Upper lobe of right lung (tissue), 1 donor: Measurements from ENCODE around the gene GPR62. TPM values are rescaled to one million over a fixed set of nuclear protein-coding genes. Genes with fewer than 3 reads are reported as not detected.
A peak's percentile ranks its signal among the peaks of the same experiment; 100 is the strongest.

ENCODE experiments used
- ATAC-seq: fragments of 200-7000 bp; cut with Tn5 transposase; one replicate; pipeline ENCODE4 v1.9.1; 2020; ENCODE audit warnings: mild to moderate bottlenecking, moderate library complexity
- DNase-seq: peaks from one replicate; pipeline ENCODE4 v3.0.0-alpha.2; 2020
- H3K27ac ChIP-seq: fragments of 200-600 bp; one replicate; pipeline ENCODE4 v1.8.0; 2022
- H3K27me3 ChIP-seq: fragments of 200-600 bp; one replicate; pipeline ENCODE4 v1.8.0; 2022; ENCODE audit warnings: mild to moderate bottlenecking
- H3K36me3 ChIP-seq: fragments of 200-600 bp; one replicate; pipeline ENCODE4 v1.8.0; 2022
- H3K4me1 ChIP-seq: fragments of 200-600 bp; one replicate; pipeline ENCODE4 v1.8.0; 2022
- H3K4me3 ChIP-seq: fragments of 200-600 bp; one replicate; pipeline ENCODE4 v1.8.0; 2022; ENCODE audit warnings: mild to moderate bottlenecking
- H3K9me3 ChIP-seq: fragments of 200-600 bp; one replicate; pipeline ENCODE4 v1.8.0; 2022
- CTCF ChIP-seq: fragments of 200-600 bp; IDR thresholded peaks from one replicate; pipeline ENCODE4 v1.8.0; 2022; ENCODE audit warnings: antibody characterized with exemption
- intact Hi-C: fragments of 100-400 bp; cut with DNase I; formaldehyde crosslinking; loops from one replicate; pipeline ENCODE4 v1.11.0; 2022
- total RNA-seq: library from RNA; stranded (reverse); fragmentation: NEBNext Ultra II Directional; extraction: Animal tissue kit (Norgen Biotek cat#: 25700); gene quantifications from one replicate; pipeline ENCODE4 v1.2.1, GENCODE V29; 2021
- donor health status: DM: no; HTN: yes; CAD: no; lungs with severe emphysema.

Gene GPR62
- total RNA-seq, 1 donor from 2014 or later = not detected

- H3K4me3 ChIP-seq = no peak overlapping the region
- DNase-seq = peak; percentile 70
- TF ChIP-seq CTCF = no peak
Measured at GRCh38 chr3:52005571-52005986, 50.4 kb downstream of the GPR62 start.

GRCh38 chr3:52006017-52006819 lies 51.0 kb downstream of the GPR62 start:
- ATAC-seq = peak; percentile 31

More at GRCh38 chr3:52005571-52005986, 50.4 kb downstream of the GPR62 start:
- peaks cover 14% of the 10 kb centered on the region for H3K4me1 ChIP-seq
- H3K27me3 ChIP-seq = no peaks in the 10 kb centered on the region
- H3K27ac ChIP-seq = peak overlapping the region; percentile 42
- intact Hi-C loops = no loop called here
- H3K9me3 ChIP-seq = no peaks in the 10 kb centered on the region
- ATAC-seq = peak; percentile 24
- no peaks in the 10 kb centered on the region for H3K36me3 ChIP-seq

GRCh38 chr3:52006820-52007133 lies 51.6 kb downstream of the GPR62 start:
- Histone ChIP-seq H3K27me3 (no peaks in the 10 kb centered on the region), H3K27ac (no peak overlapping the region), H3K4me1 (peaks cover 14% of the 10 kb centered on the region), H3K36me3 (no peaks in the 10 kb centered on the region), H3K4me3 (no peak overlapping the region), H3K9me3 (no peaks in the 10 kb centered on the region)
- ATAC-seq (no peak), DNase-seq (no peak)
- intact Hi-C loops = no loop called here
- no peak for TF ChIP-seq CTCF

More at GRCh38 chr3:52006017-52006819, 51.0 kb downstream of the GPR62 start:
- H3K4me1 ChIP-seq = peaks cover 14% of the 10 kb centered on the region
- no peaks in the 10 kb centered on the region for H3K9me3 ChIP-seq
- intact Hi-C loops = no loop called here
- H3K4me3 ChIP-seq = no peak overlapping the region
- H3K27ac ChIP-seq = peak overlapping the region; percentile 42
- no peak for TF ChIP-seq CTCF
- H3K36me3 ChIP-seq = no peaks in the 10 kb centered on the region
- DNase-seq = no peak
- no peaks in the 10 kb centered on the region for H3K27me3 ChIP-seq

Other genes starting within 250 kb of the GPR62 start
- 0.49 TPM for gene GRM2, start 248.3 kb upstream of the GPR62 start, total RNA-seq
- not detected for gene IQCF6, start 176.1 kb upstream of the GPR62 start, total RNA-seq
- not detected for gene IQCF2, start 93.8 kb upstream of the GPR62 start, total RNA-seq
- not detected for gene IQCF5, start 79.8 kb upstream of the GPR62 start, total RNA-seq
- gene IQCF1, start 52.0 kb upstream of the GPR62 start, total RNA-seq = not detected
- gene RRP9, start 13.5 kb upstream of the GPR62 start, total RNA-seq = 20.6 TPM
- gene PARP3, start 13.0 kb upstream of the GPR62 start, total RNA-seq = 20.9 TPM
- 37.1 TPM for gene PCBP4, start 12.1 kb downstream of the GPR62 start, total RNA-seq
- gene ABHD14B, start 18.7 kb downstream of the GPR62 start, total RNA-seq = 55.9 TPM
- gene ABHD14A, start 19.7 kb downstream of the GPR62 start, total RNA-seq = 17.9 TPM
- gene ACY1, start 28.2 kb downstream of the GPR62 start, total RNA-seq = 26.5 TPM
- 810 TPM for gene RPL29, start 40.5 kb downstream of the GPR62 start, total RNA-seq
- 40.7 TPM for gene DUSP7, start 101.2 kb downstream of the GPR62 start, total RNA-seq
- gene POC1A, start 199.0 kb downstream of the GPR62 start, total RNA-seq = 2.5 TPM
- gene ALAS1, start 242.8 kb downstream of the GPR62 start, total RNA-seq = 78.9 TPM